Stomach (tissue), 9 donors: ENCODE measurements around the gene RCE1. TPM values are rescaled to one million over a fixed set of nuclear protein-coding genes. Genes with fewer than 3 reads are reported as not detected.

Experiments used
- DNase-seq, 2 donors: peaks; one replicate each; pipeline versions ENCODE4 v3.0.0 to v3.0.0-alpha.2; 2013 to 2019
- H3K27ac ChIP-seq, 5 donors: fragments of 200-600 bp in 4 of 5; sonication (generic) in 4 of 5; one replicate each; pipeline ENCODE4 v1.5.1; 2013 to 2019; ENCODE audit warnings: mild to moderate bottlenecking in 1 of 5, moderate library complexity in 1 of 5
- H3K27me3 ChIP-seq, 3 donors: fragments of 200-600 bp; sonication (generic); one replicate each; pipeline ENCODE4 v1.5.1; 2017 to 2019; ENCODE audit warnings: mixed run types in 1 of 3
- H3K36me3 ChIP-seq, 4 donors: fragments of 200-600 bp; sonication (generic); 1 replicate in 3 of 4; 2 replicates in 1 of 4; pipeline ENCODE4 v1.5.1; 2016 to 2019
- H3K4me1 ChIP-seq, 4 donors: fragments of 200-600 bp; sonication (generic); one replicate each; pipeline ENCODE4 v1.5.1; 2016 to 2019
- H3K4me3 ChIP-seq, 4 donors: fragments of 200-600 bp; sonication (generic) in 3 of 4; one replicate each; pipeline ENCODE4 v1.5.1; 2016 to 2019; ENCODE audit warnings: mild to moderate bottlenecking in 1 of 4
- H3K9me3 ChIP-seq, 4 donors: fragments of 200-600 bp; sonication (generic); one replicate each; pipeline ENCODE4 v1.5.1; 2016 to 2019
- CTCF ChIP-seq, 7 experiments: fragments of 450-650 bp in 4 of 7; fragments of 200-600 bp in 3 of 7; sonication (generic) in 3 of 7; IDR thresholded peaks; one replicate each; pipeline ENCODE4 v1.5.1; 2016 to 2019; ENCODE audit warnings: antibody characterized with exemption in 7 of 7, control low read depth in 2 of 7, mild to moderate bottlenecking in 1 of 7
- EP300 ChIP-seq: sonication (generic); formaldehyde crosslinking; IDR thresholded peaks from one replicate; pipeline ENCODE4 v1.6.1; 2017; ENCODE audit warnings: antibody characterized with exemption
- POLR2A ChIP-seq, 4 donors: fragments of 450-650 bp; IDR thresholded peaks; one replicate each; pipeline ENCODE4 v1.6.1; 2016; ENCODE audit warnings: antibody characterized with exemption in 4 of 4, control low read depth in 2 of 4, mild to moderate bottlenecking in 1 of 4, moderate library complexity in 1 of 4
- POLR2AphosphoS5 ChIP-seq, 3 donors: sonication (generic); formaldehyde crosslinking; IDR thresholded peaks; one replicate each; pipeline ENCODE4 v1.6.1; 2016; ENCODE audit warnings: antibody characterized with exemption in 3 of 3
- WGBS, 5 donors: extraction: QIAGEN DNeasy Blood & Tissue Kit in 3 of 5; methylation state at CpG; one replicate each; pipeline versions ENCODE4 v1.1.5 to v1.1.7; 2013 to 2018; 5-methylcytosine and 5-hydroxymethylcytosine counted together
- intact Hi-C: fragments of 100-400 bp; cut with DNase I; formaldehyde crosslinking; loops from one replicate; pipeline ENCODE4 v1.15.1; 2023; ENCODE audit warnings: low total_unique reads
- polyA plus RNA-seq, 3 donors: library from polyadenylated mRNA; stranded (reverse); fragments of 200-250 nt; gene quantifications; one replicate each; pipeline ENCODE4 v1.2.3, GENCODE V29; 2013
- total RNA-seq, 5 donors: library from RNA; depleted of rRNA; stranded (reverse); fragments of >200 nt; gene quantifications; one replicate each; pipeline versions ENCODE4 v1.1.0 to v1.2.3, GENCODE V29; 2014 to 2016
- donor health status: healthy with polysubstance abuse.
- donor health status: Bipolar disorder and iron deficiency.
- donor health status: healthy.

Gene RCE1
- total and polyA plus RNA-seq, 8 donors = 0.58 to 124 (median 14.7) TPM

- no peaks in the 10 kb centered on the region for H3K27me3 ChIP-seq
- no peaks in the 10 kb centered on the region for H3K36me3 ChIP-seq
- H3K4me3 ChIP-seq = no peak overlapping the region
- TF ChIP-seq CTCF (IDR thresholded peaks at IDR 0.05) (no peak), POLR2AphosphoS5 (IDR thresholded peaks at IDR 0.05) (no peak), EP300 (no peak), POLR2A (IDR thresholded peaks at IDR 0.05) (no peak)
- intact Hi-C loops = no loop called here
- no peak overlapping the region for H3K27ac ChIP-seq
- WGBS, 5 donors = 74 to 83% (median 81%) methylated on average over 8 of the region's 8 CpGs
- H3K4me1 ChIP-seq = peaks cover 10 to 26% (median 14%) of the 10 kb centered on the region in 4 donors
- DNase-seq = no peak
- no peaks in the 10 kb centered on the region for H3K9me3 ChIP-seq
Observed at GRCh38 chr11:66889960-66890359, 46.7 kb downstream of the RCE1 start.

- H3K4me1 ChIP-seq = peaks cover 0 to 14% (median 2%) of the 10 kb centered on the region in 4 donors
- peak in 1 of 2 donors; percentile 70 for DNase-seq
- H3K36me3 ChIP-seq = no peaks in the 10 kb centered on the region
- H3K27me3 ChIP-seq = no peaks in the 10 kb centered on the region
- TF ChIP-seq EP300 = no peak
- TF ChIP-seq POLR2AphosphoS5 (IDR thresholded peaks at IDR 0.05) = peak in 1 of 3 donors; percentile 85
- WGBS, 5 donors = 57 to 78% (median 73%) methylated on average over 14 of the region's 14 CpGs
- no peaks in the 10 kb centered on the region for H3K9me3 ChIP-seq
- H3K4me3 ChIP-seq = no peak overlapping the region
- intact Hi-C loops = no loop called here
- peak overlapping the region in 1 of 5 donors; percentile 29 for H3K27ac ChIP-seq
Observed at GRCh38 chr11:66891851-66892660, 48.8 kb downstream of the RCE1 start.

- Histone ChIP-seq H3K4me3 (no peak overlapping the region), H3K4me1 (peaks cover 0 to 14% (median 0%) of the 10 kb centered on the region in 4 donors), H3K27me3 (no peaks in the 10 kb centered on the region), H3K27ac (no peak overlapping the region), H3K9me3 (no peaks in the 10 kb centered on the region), H3K36me3 (no peaks in the 10 kb centered on the region)
- TF ChIP-seq POLR2AphosphoS5 (IDR thresholded peaks at IDR 0.05) (no peak), CTCF (IDR thresholded peaks at IDR 0.05) (no peak), POLR2A (IDR thresholded peaks at IDR 0.05) (no peak), EP300 (no peak)
- no peak for DNase-seq
- 47 to 76% (median 66%) methylated on average over 6 of the region's 6 CpGs for WGBS, 5 donors
- intact Hi-C loops = no loop called here
Observed at GRCh38 chr11:66892911-66893310, 49.7 kb downstream of the RCE1 start.

- TF ChIP-seq EP300 = no peak
- no peak for TF ChIP-seq POLR2AphosphoS5 (IDR thresholded peaks at IDR 0.05)
- no peak for TF ChIP-seq CTCF (IDR thresholded peaks at IDR 0.05)
- TF ChIP-seq POLR2A (IDR thresholded peaks at IDR 0.05) = no peak
- intact Hi-C loops = no loop called here
- no peaks in the 10 kb centered on the region for H3K27me3 ChIP-seq
- DNase-seq = no peak
- no peak overlapping the region for H3K27ac ChIP-seq
- no peak overlapping the region for H3K4me3 ChIP-seq
- no peaks in the 10 kb centered on the region for H3K36me3 ChIP-seq
- peaks cover 0 to 14% (median 0%) of the 10 kb centered on the region in 4 donors for H3K4me1 ChIP-seq
- WGBS, 5 donors = 65 to 91% (median 83%) methylated on average over 2 of the region's 2 CpGs
- H3K9me3 ChIP-seq = no peaks in the 10 kb centered on the region
Observed at GRCh38 chr11:66894141-66894540, 50.9 kb downstream of the RCE1 start.

Other genes with a start within 250 kb of the RCE1 start
- gene RBM14, start 226.8 kb upstream of the RCE1 start, total RNA-seq = 100 to 1,000 TPM in 1 of 5 donors, 10 to 100 TPM in 3, 1 to 10 TPM in 1; 9.9 to 233 (median 54.9) TPM
- 10 to 100 TPM; 19.7 to 28.4 (median 20.2) TPM for gene RBM14, start 226.8 kb upstream of the RCE1 start, polyA plus RNA-seq
- gene RBM4, start 204.7 kb upstream of the RCE1 start, total RNA-seq = 100 to 1,000 TPM in 2 of 5 donors, 10 to 100 TPM in 3; 44.3 to 136 (median 98.4) TPM
- 100 to 1,000 TPM in 1 of 3 donors, 10 to 100 TPM in 2; 89.1 to 107 (median 90.4) TPM for gene RBM4, start 204.7 kb upstream of the RCE1 start, polyA plus RNA-seq
- gene RBM4B, start 165.6 kb upstream of the RCE1 start, total RNA-seq = 10 to 100 TPM in 4 of 5 donors, not detected in 1; 15.6 to 61.4 (median 22.0) TPM
- 10 to 100 TPM; 11.3 to 16.1 (median 11.6) TPM for gene RBM4B, start 165.6 kb upstream of the RCE1 start, polyA plus RNA-seq
- 100 to 1,000 TPM in 1 of 5 donors, 10 to 100 TPM in 2, 1 to 10 TPM in 2; 7.5 to 134 (median 17.5) TPM for gene SPTBN2, start 114.2 kb upstream of the RCE1 start, total RNA-seq
- gene SPTBN2, start 114.2 kb upstream of the RCE1 start, polyA plus RNA-seq = 10 to 100 TPM in 1 of 3 donors, 1 to 10 TPM in 2; 2.4 to 12.9 (median 6.2) TPM
- gene LRFN4, start 13.6 kb downstream of the RCE1 start, total RNA-seq = 10 to 100 TPM in 4 of 5 donors, 1 to 10 TPM in 1; 7.3 to 37.9 (median 19.2) TPM
- 10 to 100 TPM in 1 of 3 donors, 1 to 10 TPM in 2; 2.1 to 12.7 (median 7.9) TPM for gene LRFN4, start 13.6 kb downstream of the RCE1 start, polyA plus RNA-seq
- 10 to 100 TPM in 2 of 5 donors, 1 to 10 TPM in 2, under 1 TPM in 1; 0.58 to 86.0 (median 8.9) TPM for gene PC, start 114.9 kb downstream of the RCE1 start, total RNA-seq
- 10 to 100 TPM; 20.2 to 25.3 (median 25.2) TPM for gene PC, start 114.9 kb downstream of the RCE1 start, polyA plus RNA-seq
- under 1 TPM in 1 of 5 donors, not detected in 4; 0.37 TPM for gene C11orf86, start 131.9 kb downstream of the RCE1 start, total RNA-seq
- gene C11orf86, start 131.9 kb downstream of the RCE1 start, polyA plus RNA-seq = 1 to 10 TPM in 2 of 3 donors, not detected in 1; 1.1 to 2.9 TPM
- not detected for gene SYT12, start 179.7 kb downstream of the RCE1 start, total RNA-seq
- gene SYT12, start 179.7 kb downstream of the RCE1 start, polyA plus RNA-seq = 1 to 10 TPM in 1 of 3 donors, under 1 TPM in 2; 0.31 to 1.1 (median 0.45) TPM
- 10 to 100 TPM in 2 of 5 donors, 1 to 10 TPM in 3; 1.2 to 41.2 (median 9.4) TPM for gene RHOD, start 213.4 kb downstream of the RCE1 start, total RNA-seq
- gene RHOD, start 213.4 kb downstream of the RCE1 start, polyA plus RNA-seq = 10 to 100 TPM; 34.4 to 46.8 (median 38.8) TPM